OCI-LY3 (cell line): ENCODE data around the gene PHACTR2.

Source experiments
- CTCF ChIP-seq: fragments of 200-600, 300-600 bp; sonication (generic); IDR thresholded peaks from 2 replicates; pipeline ENCODE4 v1.5.1; 2014; ENCODE audit warnings: antibody characterized with exemption, low read length, low read depth
- EZH2phosphoT487 ChIP-seq: fragments of 200-600 bp; shearing (Covaris generic); IDR thresholded peaks from 2 replicates; pipeline ENCODE4 v1.6.1; 2018; ENCODE audit warnings: antibody characterized with exemption, mixed run types, low read depth

GRCh38 chr6:143857651-143858050, 179.9 kb downstream of the PHACTR2 start:
- no peak for TF ChIP-seq CTCF
- TF ChIP-seq EZH2phosphoT487 = no peak
